OCI-M1 (cell line): ENCODE data around the gene METTL3.
A peak's percentile ranks its signal among the peaks of the same experiment; 100 is the strongest.

Experiments used
- DNase-seq: peaks from one replicate; lab custom pipeline; 2025; lab: John Stamatoyannopoulos, UW

Gene METTL3

DNA sequence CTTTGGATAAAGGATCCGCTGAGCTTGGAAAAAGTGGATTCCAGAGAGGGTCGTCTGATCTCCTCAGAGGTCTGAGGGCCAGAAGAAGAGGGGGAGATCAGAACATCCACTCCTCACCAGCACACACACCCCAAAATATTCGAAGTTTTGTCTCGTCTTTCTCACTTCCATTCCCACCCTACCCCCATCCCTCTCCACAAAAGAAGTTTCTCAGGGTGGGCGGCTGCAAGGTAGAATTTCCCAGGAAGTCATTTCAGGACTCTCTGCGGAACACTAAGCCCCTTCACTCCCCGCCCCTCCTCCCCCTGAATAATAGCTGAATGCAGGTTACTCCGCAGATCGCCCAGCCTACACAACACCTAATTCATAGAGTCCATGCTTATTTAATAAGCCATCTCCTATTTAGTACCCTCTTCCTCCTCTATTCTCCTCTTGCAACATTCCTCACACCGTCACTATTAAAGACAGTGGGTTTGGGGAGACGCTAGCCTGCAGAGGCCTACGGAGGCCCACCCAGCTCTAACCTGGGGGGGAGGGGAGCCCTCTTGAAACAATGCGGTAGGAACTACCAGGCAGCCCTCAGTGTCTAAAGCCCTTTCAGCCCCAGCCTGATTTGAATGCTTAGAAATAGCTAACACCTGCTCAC, 15.7 kb upstream of the METTL3 start:
- DNase-seq = no peak

DNA sequence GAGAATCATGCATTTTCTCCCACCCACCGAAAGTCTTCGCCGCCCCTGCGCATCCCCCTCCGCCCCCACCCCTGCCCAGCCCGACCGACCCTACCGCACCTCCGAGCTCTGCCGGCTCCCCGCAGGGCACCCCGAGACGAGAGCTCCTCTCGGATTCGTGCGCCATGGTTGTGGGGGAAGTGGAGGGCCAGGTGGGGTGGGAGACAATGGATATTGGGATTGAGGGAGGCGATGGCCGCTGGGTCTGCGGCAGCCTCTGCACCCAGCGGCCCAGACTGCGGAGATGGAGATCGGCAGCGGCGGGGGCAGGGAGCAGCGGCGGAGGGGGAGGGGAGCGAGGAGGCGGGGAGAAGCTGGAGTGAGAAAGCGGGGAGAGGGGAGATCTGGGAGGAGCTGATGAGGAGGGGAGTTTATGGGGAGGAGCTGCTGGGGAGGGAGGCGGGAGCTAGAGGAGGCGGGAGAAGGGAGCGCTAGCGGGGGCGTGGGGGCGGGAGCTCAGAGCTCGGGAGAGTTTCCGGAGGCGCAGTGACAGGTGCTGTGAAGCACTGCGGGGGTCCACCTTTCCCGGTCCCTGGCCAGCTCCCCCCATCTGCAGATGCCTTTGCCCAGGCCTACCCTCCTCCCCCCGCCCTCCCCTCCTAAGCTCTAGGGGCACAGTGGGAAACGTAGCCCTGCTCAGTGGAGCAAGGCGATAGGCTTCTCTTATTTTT, 15.0 kb upstream of the METTL3 start, which contains the start of gene SALL2:
SALL2 (minus strand) TSS at position 385 of the 710 bp plus-strand sequence; CDS start at position 166, 219 bp downstream.
- no peak for DNase-seq

DNA sequence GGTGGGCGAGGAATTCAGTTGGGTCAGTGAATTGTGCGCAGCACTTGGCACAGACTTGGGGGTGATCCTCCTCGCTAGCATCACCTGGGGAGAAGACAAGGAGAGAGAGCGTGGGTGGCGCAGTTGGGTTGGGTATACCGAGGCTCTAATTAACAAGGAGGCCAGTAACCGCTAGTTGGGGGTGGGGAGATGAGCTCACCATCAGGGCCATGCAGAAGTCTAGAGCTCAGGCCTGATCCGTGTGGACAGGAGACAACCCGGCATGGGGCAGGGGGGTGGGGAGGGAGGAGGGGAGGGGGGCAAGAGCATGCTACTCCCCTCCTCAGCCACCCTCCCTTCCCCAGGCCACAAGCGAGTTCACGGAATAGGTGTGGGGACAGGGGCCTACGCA, 14.4 kb upstream of the METTL3 start:
- no peak for DNase-seq

DNA sequence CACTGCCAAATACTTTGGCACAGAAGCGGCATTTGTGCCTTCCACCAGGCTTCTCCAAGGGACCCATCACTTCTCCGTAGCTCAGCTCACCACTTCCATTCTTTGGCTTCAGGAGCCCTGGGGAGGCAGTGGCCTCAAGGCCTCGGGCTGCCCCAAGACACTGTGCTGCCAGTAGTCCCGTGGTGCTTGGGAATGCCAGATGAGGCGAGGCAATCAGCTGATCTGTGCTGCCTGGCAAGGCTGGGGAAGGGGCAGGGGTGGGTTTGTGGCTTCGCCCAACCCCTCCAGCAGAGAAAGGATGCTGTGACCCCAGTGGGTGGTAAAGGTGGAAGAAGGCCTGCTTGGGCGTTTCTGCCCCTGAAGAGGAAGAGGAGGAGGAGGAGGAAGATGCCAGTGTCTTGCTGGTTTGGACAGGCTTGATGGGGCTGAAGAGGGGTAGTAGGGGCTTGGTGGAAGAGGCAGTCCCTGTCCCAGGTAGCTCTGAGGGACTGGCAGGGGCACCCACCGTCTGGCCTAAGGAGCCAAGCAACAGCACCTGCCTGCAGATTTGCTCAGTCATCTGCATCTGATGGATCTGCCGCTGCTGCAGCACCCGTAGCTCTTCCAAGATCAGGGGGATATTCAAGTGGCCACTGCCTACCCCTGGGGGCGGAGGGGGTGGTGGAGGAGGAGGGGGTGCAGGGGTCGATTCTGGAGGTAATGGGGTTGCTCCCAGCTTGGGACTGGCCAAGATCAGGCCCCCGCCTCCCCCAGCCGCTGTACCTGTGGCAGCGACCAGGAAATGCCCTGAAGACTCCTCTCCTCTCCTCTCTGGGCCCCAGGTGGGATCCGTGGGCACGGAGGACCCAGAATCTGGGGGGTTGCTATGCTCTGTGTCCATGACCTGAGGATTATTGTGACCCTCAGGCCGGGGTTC, 13.7 kb upstream of the METTL3 start:
- no peak for DNase-seq

DNA sequence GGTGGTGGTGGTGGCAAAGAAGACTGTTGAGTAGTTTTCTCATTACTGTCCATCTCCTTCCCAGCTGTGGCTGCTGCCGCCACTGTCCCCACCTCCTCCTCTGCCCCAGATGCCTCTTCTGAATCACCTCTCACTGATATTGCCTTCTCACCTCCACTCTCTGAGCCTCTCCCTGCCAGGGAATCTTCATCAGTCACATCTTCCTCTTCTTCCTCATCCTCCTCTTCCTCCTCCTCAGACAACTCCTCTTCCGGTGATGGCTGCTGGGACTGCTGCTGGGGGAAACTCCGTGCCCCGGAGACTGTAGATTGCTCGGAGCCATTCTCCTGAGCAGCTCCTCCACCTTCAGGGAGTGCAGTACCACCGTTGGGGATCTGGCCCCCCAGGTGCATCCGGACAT, 12.1 kb upstream of the METTL3 start:
- no peak for DNase-seq

DNA sequence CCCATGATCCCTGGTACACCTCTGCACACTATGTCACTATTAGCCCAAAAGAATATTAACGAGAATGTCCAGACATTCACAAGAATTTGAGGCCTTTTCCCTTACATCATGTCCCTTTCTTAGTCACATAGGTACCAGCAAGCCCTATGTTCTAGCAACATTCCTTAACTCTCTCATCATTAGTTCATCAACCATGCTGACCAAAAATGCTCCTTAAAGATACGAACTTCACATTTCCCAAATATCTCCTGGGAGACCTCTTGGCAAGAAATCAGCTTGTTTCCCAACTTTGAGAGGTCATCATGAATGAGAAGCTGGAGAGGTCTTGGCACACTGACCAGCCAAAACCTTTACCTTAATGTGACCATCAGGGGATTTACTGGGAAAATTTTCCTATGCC, 10.4 kb upstream of the METTL3 start:
- DNase-seq = no peak

DNA sequence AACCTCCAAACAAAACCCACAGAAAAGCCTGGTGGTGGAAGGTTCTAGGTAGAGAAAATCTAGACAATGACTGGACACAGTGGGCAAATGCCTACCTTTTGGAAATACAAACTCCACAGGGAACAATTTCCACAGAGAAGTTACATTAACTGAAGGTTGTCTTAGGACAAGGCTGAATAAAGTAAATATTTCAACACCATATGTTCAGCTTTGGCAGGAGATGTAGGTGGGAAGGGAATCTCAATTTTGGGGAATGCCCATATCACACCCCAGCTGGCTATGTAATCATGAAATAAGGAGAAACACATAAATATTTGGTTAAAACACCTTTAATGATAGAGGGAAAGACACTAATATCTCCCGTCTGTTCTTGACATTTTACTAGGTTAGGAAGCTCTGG, 9.6 kb upstream of the METTL3 start:
- no peak for DNase-seq

DNA sequence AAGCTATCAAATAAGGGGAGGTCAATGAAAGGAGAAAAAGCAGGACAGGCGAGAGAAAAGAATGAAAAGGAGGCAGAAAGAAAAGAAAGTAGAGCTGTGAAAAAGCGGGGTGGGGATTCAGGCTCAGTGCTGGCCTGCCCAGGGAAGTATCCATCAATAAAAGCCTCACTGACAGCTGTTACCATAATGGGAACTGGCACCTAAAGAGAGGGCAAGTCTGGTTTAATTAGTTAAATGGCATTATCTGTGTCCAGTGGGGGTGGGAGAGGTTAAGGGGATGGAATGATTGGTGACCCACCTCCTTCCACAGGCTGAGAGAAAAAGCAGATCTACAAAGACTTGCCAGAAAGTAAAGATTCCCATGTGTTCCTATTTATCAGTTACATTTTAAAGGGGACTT, 7.6 kb upstream of the METTL3 start:
- no peak for DNase-seq

DNA sequence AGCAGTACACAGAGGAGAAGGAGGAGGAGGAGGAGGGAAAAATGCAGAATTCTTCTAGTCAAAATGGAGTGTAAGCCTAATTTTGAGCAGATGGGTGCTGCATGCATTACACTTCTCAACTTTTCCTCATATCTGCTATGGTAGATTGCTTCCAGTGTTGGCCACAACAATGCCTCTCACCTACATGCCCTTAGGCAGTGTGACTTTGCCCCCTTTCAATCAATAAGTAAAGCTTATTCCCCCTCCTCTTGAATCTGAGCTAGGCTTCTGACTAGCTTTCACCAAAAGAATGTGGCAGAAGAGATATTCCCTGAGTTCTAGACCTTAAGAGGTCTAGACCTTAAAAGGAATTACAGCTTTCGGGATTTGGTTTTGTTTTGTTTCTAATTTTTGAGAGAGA, 3.2 kb upstream of the METTL3 start:
- no peak for DNase-seq

DNA sequence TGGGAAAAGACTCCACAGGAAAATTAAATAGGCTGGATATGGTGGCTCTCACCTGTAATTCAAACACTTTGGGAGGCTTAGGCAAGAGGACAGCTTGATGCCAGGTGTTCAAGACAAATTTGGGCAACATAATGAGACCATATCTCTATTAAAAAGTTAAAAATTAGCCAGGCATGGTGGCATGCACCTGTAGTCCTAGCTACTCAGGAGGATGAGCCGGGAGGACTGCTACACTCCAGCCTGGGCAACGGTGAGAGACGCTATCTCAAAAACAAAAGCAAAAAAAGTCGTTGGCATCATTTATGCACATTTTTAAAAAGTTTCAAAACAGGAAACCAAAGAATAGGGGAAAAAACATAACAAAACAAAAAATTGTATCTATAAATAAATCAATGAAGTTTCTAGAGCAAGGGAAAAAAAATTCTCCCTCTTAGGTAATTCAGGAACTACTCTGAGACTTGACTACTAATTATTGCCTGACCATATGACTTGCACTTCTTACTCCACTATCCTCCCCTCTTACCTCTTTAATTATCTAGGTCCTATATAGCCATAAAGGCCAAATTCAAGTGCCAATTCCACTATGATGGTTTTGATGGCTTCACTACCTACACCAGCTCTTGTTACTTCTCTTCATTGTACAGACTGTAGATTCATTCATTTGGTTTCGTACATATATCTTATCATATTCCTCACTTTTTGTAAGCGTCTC, 1.6 kb downstream of the METTL3 start:
- no peak for DNase-seq

DNA sequence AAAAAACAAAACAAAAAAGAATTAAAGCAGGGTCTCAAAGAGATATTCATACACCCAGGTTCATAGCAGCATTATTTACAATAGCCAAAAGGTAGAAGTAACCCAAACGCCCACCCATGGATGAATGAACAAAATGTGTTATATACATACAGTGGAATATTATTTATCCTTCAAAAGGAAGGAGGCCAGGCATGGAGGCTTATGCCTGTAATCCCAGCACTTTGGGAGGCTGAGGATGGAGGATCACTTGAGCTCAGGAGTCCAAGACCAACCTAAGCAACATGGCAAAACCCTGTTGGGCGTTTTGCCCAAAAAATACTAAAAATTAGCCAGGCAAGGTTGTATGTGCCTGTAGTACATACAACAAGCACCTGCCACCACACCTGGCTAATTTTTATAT, 4.6 kb downstream of the METTL3 start:
- no peak for DNase-seq

DNA sequence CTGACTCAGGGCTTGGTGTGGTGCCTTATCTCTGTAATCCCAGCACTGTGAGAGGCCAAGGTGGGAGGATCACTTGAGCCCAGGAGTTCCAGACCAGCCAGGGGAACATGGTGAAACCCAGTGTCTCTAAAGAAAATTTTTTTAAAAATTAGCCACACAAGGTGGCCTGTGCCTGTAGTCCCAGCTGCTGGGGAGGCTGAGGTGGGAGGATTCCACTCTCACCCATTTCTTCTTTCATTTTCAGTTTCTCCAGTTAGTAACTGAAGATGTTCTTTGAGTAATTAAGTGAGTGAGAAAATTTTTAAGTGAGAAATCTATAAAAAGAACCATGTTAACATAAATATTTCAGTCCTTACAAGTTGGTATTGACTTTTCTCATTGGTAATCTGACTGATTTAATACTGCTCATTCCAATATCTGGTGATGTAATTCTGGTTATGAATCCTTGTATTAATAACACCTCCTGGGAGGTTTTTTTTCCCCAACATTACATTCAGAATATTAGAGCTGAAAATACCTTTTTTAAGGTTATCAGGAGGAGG, 6.1 kb downstream of the METTL3 start:
- peak; percentile 74 for DNase-seq

DNA sequence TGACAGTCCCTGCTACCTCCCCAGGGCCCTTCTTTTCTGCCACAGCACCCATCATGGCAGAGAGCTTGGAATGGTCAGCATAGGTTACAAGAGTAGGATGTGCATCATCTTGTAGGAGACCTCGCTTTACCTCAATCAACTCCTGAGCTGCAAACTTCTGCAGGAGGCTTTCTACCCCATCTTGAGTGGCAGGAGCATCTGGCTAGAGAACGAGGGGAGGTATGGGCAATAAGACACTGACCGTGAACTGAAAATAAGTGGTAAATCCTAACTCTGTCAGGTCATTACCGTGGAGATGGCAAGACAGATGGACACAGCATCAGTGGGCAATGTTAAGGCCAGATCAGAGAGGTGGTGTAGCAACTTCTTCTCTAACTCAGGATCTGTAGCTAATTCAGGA, 7.8 kb downstream of the METTL3 start:
- no peak for DNase-seq

DNA sequence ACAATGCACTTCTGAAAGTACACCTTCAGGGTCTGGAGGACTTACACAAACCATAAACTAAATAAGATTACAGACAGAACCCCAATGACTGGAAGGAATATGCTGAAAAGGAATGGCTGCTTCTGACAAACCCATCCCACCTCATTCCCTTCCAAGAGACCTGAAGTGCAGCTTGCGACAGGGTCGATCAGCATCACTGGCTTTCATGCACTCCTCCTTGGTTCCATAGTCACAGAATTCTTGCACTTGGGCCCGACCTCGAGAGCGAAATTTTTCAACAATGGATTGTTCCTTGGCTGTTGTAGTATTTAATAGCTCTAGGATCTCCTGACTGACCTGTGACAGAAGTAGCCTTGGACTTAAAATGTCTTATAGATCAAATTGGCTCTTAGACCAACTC, 9.6 kb downstream of the METTL3 start:
- no peak for DNase-seq

DNA sequence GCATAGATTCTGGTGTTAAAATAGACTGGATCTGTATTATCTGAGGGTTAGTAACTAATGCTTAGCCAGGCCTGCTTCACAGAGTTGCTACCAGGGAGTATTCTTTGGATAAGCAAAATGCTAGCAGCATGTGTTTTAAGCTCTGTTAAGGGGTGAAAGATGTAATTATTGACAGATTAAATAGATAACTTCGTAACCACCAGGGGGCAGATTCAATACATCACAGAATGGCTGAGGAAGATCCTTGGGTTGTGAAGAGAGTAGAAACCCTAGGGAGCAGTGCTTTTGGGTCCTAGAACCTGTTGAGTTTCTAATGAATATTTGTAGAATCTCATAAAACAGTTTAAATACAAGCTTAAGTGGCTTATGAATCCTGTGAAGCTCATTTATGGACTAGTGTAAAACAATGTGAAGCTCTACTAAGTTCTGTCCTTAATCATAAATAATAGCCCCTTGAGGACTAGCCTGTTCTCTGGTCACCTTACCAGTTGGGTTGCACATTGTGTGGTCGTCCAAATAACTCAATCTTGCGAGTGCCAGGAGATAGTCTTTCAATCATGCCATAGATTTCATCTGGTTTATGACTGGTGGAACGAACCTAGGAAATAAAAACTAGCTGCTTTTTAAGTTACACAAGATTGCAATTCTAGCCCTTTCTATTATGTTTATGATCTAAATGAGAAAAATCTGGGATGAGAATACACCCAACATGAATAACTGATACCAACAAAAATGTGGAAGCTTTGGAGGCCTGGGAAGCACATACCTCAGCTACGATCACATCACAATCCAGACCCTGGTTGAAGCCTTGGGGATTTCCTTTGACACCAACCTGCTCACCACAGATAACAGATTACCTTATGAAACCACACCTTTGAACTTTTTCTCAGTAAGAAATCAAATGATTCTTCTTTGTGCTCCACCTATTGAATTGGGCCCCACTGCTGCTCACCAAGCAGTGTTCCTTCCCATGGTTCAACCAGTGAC, 12.3 kb downstream of the METTL3 start:
- peak; percentile 70 for DNase-seq

DNA sequence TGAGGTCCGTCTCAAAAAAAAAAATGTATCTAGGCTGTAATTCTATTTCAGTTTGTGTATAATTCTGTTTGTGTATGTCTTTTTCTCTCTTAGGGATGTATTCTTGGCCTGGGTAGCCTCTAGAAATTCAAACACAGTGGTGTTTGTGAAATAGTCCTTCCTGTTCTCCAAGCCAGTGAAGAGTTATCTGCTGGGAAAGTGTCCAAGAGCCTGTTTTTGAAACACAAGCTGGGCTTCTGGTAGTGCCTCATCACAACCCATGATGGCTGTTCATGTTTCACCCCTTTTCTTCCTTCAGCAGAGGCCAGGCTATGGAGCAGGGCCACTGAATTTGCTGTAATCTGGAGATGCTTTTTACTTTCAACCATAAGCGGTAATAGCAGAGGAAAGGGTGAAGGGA, 14.7 kb downstream of the METTL3 start:
- no peak for DNase-seq

DNA sequence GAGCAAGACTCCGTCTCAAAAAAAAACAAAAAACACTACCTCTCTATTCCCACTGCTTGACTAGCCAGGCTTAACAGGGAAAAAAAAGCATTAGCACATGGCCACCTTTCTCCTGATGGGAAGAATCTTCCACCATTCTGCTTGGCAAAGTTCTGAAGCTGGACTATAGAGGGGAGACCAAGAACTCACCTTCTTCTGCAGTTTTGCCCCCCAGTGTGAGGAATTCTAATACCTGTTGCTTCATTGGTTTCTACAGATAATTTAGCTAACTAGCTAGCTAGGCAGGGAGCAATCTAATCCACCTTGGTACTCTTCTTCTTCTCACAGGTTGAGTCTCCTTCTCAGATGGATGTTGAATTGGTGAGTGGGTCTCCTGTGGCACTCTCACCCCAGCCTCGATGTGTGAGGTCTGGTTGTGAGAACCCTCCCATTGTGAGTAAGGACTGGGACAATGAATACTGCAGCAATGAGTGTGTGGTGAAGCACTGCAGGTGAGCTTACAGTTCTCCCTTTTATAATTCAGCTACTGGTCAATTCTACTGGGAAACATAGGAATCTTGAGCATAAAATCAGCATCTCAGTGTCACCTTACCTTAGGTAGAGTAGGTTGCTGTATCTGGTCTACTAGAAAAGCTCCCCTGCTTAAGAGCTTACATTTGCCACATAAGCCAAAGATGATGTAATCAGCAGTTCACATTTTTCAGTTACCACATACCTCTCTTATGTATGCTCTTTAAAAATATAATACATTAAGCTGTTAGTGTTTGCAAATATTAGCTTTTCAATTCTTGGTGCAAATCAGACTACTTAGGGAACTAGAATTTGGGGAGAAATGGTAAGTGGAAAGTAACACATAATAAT, 16.0 kb downstream of the METTL3 start:
- peak; percentile 43 for DNase-seq

DNA sequence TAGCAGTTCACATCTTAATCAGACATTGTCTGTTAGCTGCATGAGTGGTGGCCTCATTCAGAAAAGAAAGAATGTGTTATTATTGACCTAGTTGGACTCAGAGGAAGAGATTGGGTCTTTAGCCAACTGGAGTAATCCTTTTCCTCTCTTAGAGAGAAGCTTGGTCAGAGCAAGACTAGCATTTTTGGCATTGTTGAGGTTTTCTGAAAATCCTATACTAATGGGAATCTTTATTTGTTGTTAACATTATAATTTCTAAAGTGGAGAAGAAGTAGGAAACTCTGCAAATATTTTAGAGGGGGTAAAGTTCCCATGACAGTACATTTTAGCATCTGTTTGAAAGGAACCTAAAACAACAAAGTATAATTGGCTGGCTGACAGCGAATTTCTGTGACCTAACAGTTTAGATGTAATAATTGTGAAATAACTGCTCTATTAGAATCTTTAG, 24.5 kb downstream of the METTL3 start:
- no peak for DNase-seq

DNA sequence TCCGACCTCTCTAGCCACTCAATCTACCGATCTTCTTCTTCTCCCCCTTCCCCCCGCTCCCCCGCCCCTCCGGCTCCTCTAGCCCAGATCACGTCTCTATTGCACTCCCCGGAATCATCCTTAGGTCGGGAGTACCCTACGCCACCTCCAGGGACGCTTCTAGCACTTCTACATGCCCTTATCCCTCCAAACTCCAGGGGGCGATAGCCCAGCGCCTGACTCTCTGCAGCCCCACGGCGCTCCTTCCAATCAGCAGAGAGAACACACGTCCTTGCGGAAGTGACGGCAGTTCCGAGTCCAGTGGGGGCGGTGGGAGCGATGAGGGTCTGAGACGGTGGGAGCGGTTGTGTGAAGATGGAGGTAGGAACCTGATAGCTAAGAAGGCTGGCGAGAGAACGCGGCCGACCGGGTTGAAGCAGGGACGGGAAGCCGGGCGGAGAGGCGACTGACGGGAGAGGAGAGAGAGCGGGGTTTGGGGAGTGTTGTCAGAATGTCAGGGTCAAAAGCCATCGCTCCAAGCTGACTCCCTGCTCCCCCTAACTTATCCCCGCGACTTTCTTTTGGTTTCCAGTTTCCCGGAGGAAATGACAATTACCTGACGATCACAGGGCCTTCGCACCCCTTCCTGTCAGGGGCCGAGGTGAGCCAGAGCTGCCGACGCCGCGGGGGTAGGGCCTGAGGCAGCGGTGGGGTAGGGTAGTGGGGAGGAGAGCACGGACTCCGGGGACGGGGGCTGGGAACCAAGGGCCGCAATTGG, 34.0 kb downstream of the METTL3 start, which contains the start of the genes RAB2B and TOX4:
RAB2B (minus strand) TSS at position 35 of the 757 bp plus-strand sequence. CDS start 87 bp downstream, outside the sequence.
TOX4 (plus strand) TSS at position 271 of the 757 bp plus-strand sequence; CDS start at position 355, 84 bp downstream.
- peak; percentile 97 for DNase-seq
